Endothelial cell of umbilical vein (primary cell): ENCODE measurements around the gene RPL18A. TPM values are rescaled to one million over a fixed set of nuclear protein-coding genes. Genes with fewer than 3 reads are reported as not detected.

Source experiments
- BruUV-seq: library from RNA; stranded (reverse); fragments of 400-500 nt; replicated peaks from 2 replicates; lab custom pipeline; 2021; lab: Mats Ljungman, UMichigan
- CTCF ChIA-PET: fragments of 300-600, 350-600 bp; sonication (Branson Sonifier 250); formaldehyde crosslinking; loops from one replicate; lab custom pipeline; 2021; ENCODE audit warnings: antibody characterized with exemption, inconsistent platforms; lab: Charles Lee
- POLR2A ChIA-PET: fragments of 300-600, 350-600 bp; sonication (Branson Sonifier 250); formaldehyde crosslinking; loops from one replicate; lab custom pipeline; 2021; ENCODE audit warnings: antibody characterized with exemption, inconsistent platforms; lab: Charles Lee
- DNase-seq: peaks from one replicate; pipeline ENCODE4 v3.0.0-alpha.2; 2011; ENCODE audit warnings: low read depth, low spot score
- FAIRE-seq: peaks from 2 replicates; lab custom pipeline; 2011; peaks lifted over from hg19 to GRCh38; lab: Jason Lieb, UNC
- H2AFZ ChIP-seq: 2 replicates; pipeline ENCODE4 v1.6.0; 2012; ENCODE audit warnings: low read depth, low read length, control low read depth, inconsistent platforms
- H3K27ac ChIP-seq: 2 replicates; pipeline ENCODE4 v1.5.1; 2011; ENCODE audit warnings: low read depth, mild to moderate bottlenecking, control low read depth, low read length, moderate library complexity; ENCODE audit not compliant: insufficient read depth
- H3K27me3 ChIP-seq, 2 experiments: 2 replicates each; pipeline versions ENCODE4 v1.6.0 to v1.6.1; 2011; ENCODE audit warnings: low read length in 2 of 2, mixed read lengths in 1 of 2; ENCODE audit not compliant: control insufficient read depth in 2 of 2, insufficient read depth in 2 of 2
- H3K36me3 ChIP-seq, 2 experiments: 2 replicates in 1 of 2; 3 replicates in 1 of 2; pipeline ENCODE4 v1.5.1; 2011; ENCODE audit warnings: low read length in 2 of 2, mild to moderate bottlenecking in 1 of 2, moderate library complexity in 1 of 2; ENCODE audit not compliant: control insufficient read depth in 2 of 2, insufficient read depth in 2 of 2; ENCODE audit errors: extremely low read depth in 1 of 2
- H3K4me1 ChIP-seq: 3 replicates; pipeline ENCODE4 v1.5.1; 2011; ENCODE audit warnings: mild to moderate bottlenecking, low read length; ENCODE audit not compliant: control insufficient read depth, insufficient read depth; ENCODE audit errors: extremely low read depth
- H3K4me2 ChIP-seq: 2 replicates; pipeline ENCODE4 v1.6.1; 2011; ENCODE audit warnings: low read length, control low read depth, mixed read lengths; ENCODE audit not compliant: insufficient read depth
- H3K4me3 ChIP-seq, 3 experiments: fragments of 200-600 bp in 1 of 3; sonication (generic), shearing (Covaris generic) in 1 of 3; replicated peaks in 1 of 3; 2 replicates each; pipeline ENCODE4 v1.5.1; 2011 to 2016; ENCODE audit warnings: control low read depth in 3 of 3, low read length in 3 of 3, mild to moderate bottlenecking in 2 of 3, inconsistent platforms in 1 of 3, low read depth in 1 of 3, moderate library complexity in 1 of 3; ENCODE audit not compliant: insufficient read depth in 1 of 3
- H3K79me2 ChIP-seq: 2 replicates; pipeline ENCODE4 v1.6.0; 2012; ENCODE audit warnings: low read length, inconsistent platforms; ENCODE audit not compliant: control insufficient read depth, insufficient read depth
- H3K9ac ChIP-seq: replicated peaks from 2 replicates; pipeline ENCODE3; 2011; ENCODE audit warnings: low read length, control low read depth; ENCODE audit not compliant: insufficient read depth; ENCODE audit errors: extremely low read depth
- H3K9me1 ChIP-seq: replicated peaks from 3 replicates; pipeline ENCODE4 v1.6.0; 2011; ENCODE audit warnings: mild to moderate bottlenecking, low read length; ENCODE audit not compliant: control insufficient read depth, insufficient read depth; ENCODE audit errors: extremely low read depth
- H3K9me3 ChIP-seq: replicated peaks from 2 replicates; pipeline ENCODE4 v1.5.1; 2012; ENCODE audit warnings: low read length, inconsistent platforms; ENCODE audit not compliant: control insufficient read depth, insufficient read depth
- H4K20me1 ChIP-seq: replicated peaks from 2 replicates; pipeline ENCODE3; 2011; ENCODE audit warnings: mild to moderate bottlenecking, low read length; ENCODE audit not compliant: control insufficient read depth, insufficient read depth; ENCODE audit errors: extremely low read depth
- FOS ChIP-seq: IDR thresholded peaks from 2 replicates; pipeline ENCODE4 v1.6.1; 2011; ENCODE audit warnings: mild to moderate bottlenecking, low read length, moderate library complexity, borderline replicate concordance; ENCODE audit not compliant: insufficient read depth
- GATA2 ChIP-seq: IDR thresholded peaks from 2 replicates; pipeline ENCODE4 v1.7.0; 2011; ENCODE audit warnings: low read depth, mild to moderate bottlenecking, moderate library complexity, mixed read lengths, low read length; ENCODE audit not compliant: insufficient read length, insufficient read depth
- JUN ChIP-seq: IDR thresholded peaks from 2 replicates; pipeline ENCODE4 v1.6.1; 2011; ENCODE audit warnings: borderline replicate concordance, low read depth; ENCODE audit not compliant: insufficient read length, insufficient read depth
- POLR2AphosphoS5 ChIP-seq: IDR thresholded peaks from 2 replicates; pipeline ENCODE4 v1.6.1; 2012; ENCODE audit warnings: low read depth, mild to moderate bottlenecking, control low read depth, low read length, moderate library complexity; ENCODE audit not compliant: insufficient read depth
- dilution Hi-C: fragments of 300-500 bp; cut with MboI; formaldehyde crosslinking; loops from one replicate; pipeline ENCODE4 v1.15.0; 2019; ENCODE audit warnings: low sequenced_read_pairs; ENCODE audit not compliant: extremely low pct_ligation_motif_present
- intact Hi-C: fragments of 100-400 bp; cut with micrococcal nuclease; formaldehyde crosslinking; loops from one replicate; pipeline ENCODE4 v1.10.0; 2022
- polyA plus RNA-seq, 4 experiments: library from polyadenylated mRNA; depleted of rRNA in 3 of 4; stranded (reverse) in 3 of 4; unstranded in 1 of 4; fragments of >200 nt; gene quantifications; 2 replicates each; pipeline versions ENCODE4 v1.2.1 to v1.2.3, GENCODE V29; 2011 to 2012; ENCODE audit warnings: missing spikeins in 1 of 4
- total RNA-seq: library from RNA; stranded (reverse); gene quantifications from 2 replicates; pipeline ENCODE4 v1.2.3, GENCODE V29; 2021
- TF ChIP-seq, protein P1 (sequence below): IDR thresholded peaks from 2 replicates; pipeline ENCODE4 v1.6.1; 2011; ENCODE audit not compliant: insufficient read depth, insufficient read length
- TF ChIP-seq, protein P2 (sequence below), 2 donors: IDR thresholded peaks; 1 replicate in 1 of 2; 2 replicates in 1 of 2; pipeline ENCODE4 v1.5.1; 2011; ENCODE audit warnings: low read length in 2 of 2, mild to moderate bottlenecking in 2 of 2, moderate library complexity in 2 of 2, control low read depth in 1 of 2, inconsistent platforms in 1 of 2, low read depth in 1 of 2; ENCODE audit not compliant: insufficient read depth in 1 of 2; ENCODE audit errors: extremely low read depth in 1 of 2

The RPL18A gene
- total and polyA plus RNA-seq, 2 donors (not counting 3 experiments of a cell fraction or from before 2014, with no cell fraction given), result 1,970 to 2,869 TPM

DNA sequence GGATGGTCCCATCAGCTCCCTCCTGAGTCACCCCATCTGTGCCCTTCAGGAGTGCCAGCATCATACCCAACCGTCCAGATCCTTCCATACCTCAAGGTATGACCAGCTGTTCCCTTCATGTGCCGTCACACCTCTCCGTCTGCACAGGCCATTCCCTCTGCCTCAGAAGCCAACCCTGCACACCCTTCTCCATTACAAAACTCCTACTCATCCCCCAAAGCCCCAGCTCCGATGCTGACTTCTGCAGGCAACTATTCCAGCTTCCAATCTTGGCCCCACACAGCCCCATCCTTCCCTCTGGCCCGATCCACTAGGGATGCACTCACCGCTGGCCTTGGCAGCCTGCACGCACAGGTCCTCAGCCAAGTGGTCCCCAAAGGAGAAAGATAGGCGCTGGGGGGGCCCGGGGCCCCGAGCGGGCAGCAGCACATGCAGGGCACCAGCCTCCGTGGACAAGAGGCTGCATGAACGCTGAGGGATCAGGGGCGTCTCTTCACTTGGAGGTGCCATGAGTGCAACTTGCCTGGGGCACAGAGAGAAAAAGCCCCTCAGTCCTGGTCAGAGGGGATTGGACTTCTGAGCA is 15.7 kb upstream of the RPL18A start:
- no TSS peak for BruUV-seq
- Histone ChIP-seq H2AFZ (no peak overlapping the region), H3K79me2 (no peaks in the 10 kb centered on the region), H3K4me1 (peaks cover 9% of the 10 kb centered on the region), H3K36me3 (no peaks in the 10 kb centered on the region), H3K9ac (no peak overlapping the region), H3K4me3 (no peak overlapping the region), H4K20me1 (no peaks in the 10 kb centered on the region), H3K4me2 (no peak overlapping the region), H3K27me3 (no peaks in the 10 kb centered on the region), H3K9me3 (no peaks in the 10 kb centered on the region), H3K27ac (no peak overlapping the region), H3K9me1 (no peaks in the 10 kb centered on the region)
- dilution Hi-C loops, result no loop called here
- DNase-seq (no peak), FAIRE-seq (no peak)
- ChIA-PET POLR2A (no interaction called here), CTCF (no interaction called here)
- intact Hi-C loops, result no loop called here
- TF ChIP-seq JUN, result no peak
- TF ChIP-seq POLR2AphosphoS5, result no peak
- no peak for TF ChIP-seq FOS
- TF ChIP-seq, protein P1, sequence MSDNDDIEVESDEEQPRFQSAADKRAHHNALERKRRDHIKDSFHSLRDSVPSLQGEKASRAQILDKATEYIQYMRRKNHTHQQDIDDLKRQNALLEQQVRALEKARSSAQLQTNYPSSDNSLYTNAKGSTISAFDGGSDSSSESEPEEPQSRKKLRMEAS, result no peak
- TF ChIP-seq GATA2, result no peak
- TF ChIP-seq, protein P2, sequence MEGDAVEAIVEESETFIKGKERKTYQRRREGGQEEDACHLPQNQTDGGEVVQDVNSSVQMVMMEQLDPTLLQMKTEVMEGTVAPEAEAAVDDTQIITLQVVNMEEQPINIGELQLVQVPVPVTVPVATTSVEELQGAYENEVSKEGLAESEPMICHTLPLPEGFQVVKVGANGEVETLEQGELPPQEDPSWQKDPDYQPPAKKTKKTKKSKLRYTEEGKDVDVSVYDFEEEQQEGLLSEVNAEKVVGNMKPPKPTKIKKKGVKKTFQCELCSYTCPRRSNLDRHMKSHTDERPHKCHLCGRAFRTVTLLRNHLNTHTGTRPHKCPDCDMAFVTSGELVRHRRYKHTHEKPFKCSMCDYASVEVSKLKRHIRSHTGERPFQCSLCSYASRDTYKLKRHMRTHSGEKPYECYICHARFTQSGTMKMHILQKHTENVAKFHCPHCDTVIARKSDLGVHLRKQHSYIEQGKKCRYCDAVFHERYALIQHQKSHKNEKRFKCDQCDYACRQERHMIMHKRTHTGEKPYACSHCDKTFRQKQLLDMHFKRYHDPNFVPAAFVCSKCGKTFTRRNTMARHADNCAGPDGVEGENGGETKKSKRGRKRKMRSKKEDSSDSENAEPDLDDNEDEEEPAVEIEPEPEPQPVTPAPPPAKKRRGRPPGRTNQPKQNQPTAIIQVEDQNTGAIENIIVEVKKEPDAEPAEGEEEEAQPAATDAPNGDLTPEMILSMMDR (IDR thresholded peaks at IDR 0.05; ENCODE audit: extremely low read depth in 1 of 2, insufficient read depth in 1 of 2, low read depth in 1 of 2, low read length in 2 of 2), result no peak
